HEK293T (cell line): ENCODE data around the gene DCDC1.

ENCODE experiments used
- ELF4 ChIP-seq: fragments of 450-650 bp; IDR thresholded peaks from 2 replicates; pipeline ENCODE4 v1.6.1; 2017; ENCODE audit warnings: antibody characterized with exemption
- FOXK2 ChIP-seq: fragments of 450-650 bp; IDR thresholded peaks from 2 replicates; pipeline ENCODE4 v1.6.1; 2016; ENCODE audit warnings: mild to moderate bottlenecking
- LEF1 ChIP-seq: fragments of 450-650 bp; IDR thresholded peaks from 2 replicates; pipeline ENCODE4 v1.6.1; 2017; ENCODE audit warnings: mild to moderate bottlenecking, borderline replicate concordance
- SP1 ChIP-seq: fragments of 450-650 bp; IDR thresholded peaks from 2 replicates; pipeline ENCODE4 v1.6.1; 2017
- SUZ12 ChIP-seq: fragments of 450-650 bp; IDR thresholded peaks from 2 replicates; pipeline ENCODE4 v1.6.1; 2016; ENCODE audit warnings: mild to moderate bottlenecking
- TARDBP ChIP-seq: fragments of 450-650 bp; IDR thresholded peaks from 2 replicates; pipeline ENCODE4 v1.6.1; 2016
- ZNF384 ChIP-seq: fragments of 450-650 bp; IDR thresholded peaks from 2 replicates; pipeline ENCODE4 v1.6.1; 2016
- TF ChIP-seq, protein P1 (sequence below): fragments of 450-650 bp; IDR thresholded peaks from 2 replicates; pipeline ENCODE4 v1.6.1; 2016

DNA sequence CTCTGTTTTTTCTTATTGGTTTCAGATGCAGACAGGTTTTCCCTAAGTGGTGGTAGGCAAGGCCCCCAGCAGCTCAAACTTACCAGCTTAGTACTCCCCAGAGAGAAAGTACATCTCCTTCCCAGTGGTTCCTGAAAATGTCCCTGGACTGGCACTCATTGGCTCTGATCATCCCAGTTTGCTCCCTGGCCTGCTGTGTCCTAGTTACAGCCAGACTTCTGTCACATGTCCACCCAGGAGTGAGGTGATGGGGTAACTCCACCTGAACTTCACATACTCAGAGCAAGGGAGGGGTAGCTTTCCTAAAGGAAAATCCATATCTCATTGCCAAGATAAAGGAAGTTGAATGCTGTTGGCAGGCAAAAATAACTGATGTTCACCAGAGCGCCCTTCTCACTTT is 546.4 kb downstream of the DCDC1 start:
- TF ChIP-seq SP1 = no peak
- no peak for TF ChIP-seq ELF4
- TF ChIP-seq TARDBP = no peak
- no peak for TF ChIP-seq SUZ12
- TF ChIP-seq, protein P1, sequence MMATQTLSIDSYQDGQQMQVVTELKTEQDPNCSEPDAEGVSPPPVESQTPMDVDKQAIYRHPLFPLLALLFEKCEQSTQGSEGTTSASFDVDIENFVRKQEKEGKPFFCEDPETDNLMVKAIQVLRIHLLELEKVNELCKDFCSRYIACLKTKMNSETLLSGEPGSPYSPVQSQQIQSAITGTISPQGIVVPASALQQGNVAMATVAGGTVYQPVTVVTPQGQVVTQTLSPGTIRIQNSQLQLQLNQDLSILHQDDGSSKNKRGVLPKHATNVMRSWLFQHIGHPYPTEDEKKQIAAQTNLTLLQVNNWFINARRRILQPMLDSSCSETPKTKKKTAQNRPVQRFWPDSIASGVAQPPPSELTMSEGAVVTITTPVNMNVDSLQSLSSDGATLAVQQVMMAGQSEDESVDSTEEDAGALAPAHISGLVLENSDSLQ = no peak
- TF ChIP-seq FOXK2 = no peak
- no peak for TF ChIP-seq LEF1
- TF ChIP-seq ZNF384 = no peak
